Right renal pelvis (tissue), 4 donors: ENCODE data around the gene DNASE1L3. TPM values are rescaled to one million over a fixed set of nuclear protein-coding genes. Genes with fewer than 3 reads are reported as not detected.

Source experiments
- DNase-seq, 4 donors: peaks; one replicate each; pipeline ENCODE4 v3.0.0-alpha.2; 2013; ENCODE audit warnings: low read depth in 4 of 4, low spot score in 3 of 4, missing footprints in 1 of 4
- polyA plus RNA-seq, 4 donors: library from polyadenylated mRNA; unstranded; fragments of 120-200 nt; gene quantifications; one replicate each; pipeline ENCODE4 v1.2.1, GENCODE V29; 2013; ENCODE audit not compliant: insufficient read length in 4 of 4

The DNASE1L3 gene
- polyA plus RNA-seq, 4 donors: 3.7 to 13.1 (median 8.1) TPM

DNA sequence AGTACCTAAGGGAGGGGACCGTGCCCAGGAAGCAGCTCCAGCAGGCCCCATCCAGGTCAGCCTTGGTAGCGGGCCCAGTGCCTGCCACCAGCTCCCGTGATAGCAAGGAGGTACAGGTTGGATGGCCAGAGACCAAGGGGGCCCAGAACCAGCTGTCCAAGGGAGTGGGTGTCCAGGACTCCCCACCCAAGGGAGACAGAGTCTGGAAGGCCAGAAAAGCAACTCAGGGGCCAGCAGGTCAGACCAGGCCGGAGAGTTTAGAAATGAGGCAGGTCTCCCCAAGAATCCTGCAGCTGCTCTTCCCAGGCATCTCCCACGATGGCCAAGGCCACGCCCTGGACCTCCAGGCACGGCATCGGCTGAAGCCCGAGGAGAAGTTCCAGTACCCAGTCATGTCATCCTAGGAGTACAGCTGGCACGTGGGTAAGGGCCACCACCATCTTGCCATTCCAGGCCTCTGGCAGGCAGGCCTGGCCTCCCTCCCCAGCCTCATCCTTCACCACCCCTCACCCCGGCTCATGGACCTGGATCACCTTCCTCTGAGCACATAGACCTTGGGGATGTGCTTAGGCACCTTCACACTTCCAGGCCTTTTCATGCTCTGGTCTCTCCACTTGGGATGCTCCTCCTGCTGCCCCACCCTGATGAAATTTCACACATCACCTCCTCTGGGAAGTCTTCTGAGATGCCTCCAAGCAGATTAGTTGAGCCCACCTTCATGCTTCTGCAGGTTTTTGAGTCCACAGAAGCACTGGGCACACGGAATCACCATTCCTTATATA is 30.5 kb downstream of the DNASE1L3 start:
- no peak for DNase-seq

- DNase-seq: no peak
Observed at GRCh38 chr3:58179235-58180098, 31.3 kb downstream of the DNASE1L3 start.

- no peak for DNase-seq
Observed at GRCh38 chr3:58178528-58179234, 32.1 kb downstream of the DNASE1L3 start.

DNA sequence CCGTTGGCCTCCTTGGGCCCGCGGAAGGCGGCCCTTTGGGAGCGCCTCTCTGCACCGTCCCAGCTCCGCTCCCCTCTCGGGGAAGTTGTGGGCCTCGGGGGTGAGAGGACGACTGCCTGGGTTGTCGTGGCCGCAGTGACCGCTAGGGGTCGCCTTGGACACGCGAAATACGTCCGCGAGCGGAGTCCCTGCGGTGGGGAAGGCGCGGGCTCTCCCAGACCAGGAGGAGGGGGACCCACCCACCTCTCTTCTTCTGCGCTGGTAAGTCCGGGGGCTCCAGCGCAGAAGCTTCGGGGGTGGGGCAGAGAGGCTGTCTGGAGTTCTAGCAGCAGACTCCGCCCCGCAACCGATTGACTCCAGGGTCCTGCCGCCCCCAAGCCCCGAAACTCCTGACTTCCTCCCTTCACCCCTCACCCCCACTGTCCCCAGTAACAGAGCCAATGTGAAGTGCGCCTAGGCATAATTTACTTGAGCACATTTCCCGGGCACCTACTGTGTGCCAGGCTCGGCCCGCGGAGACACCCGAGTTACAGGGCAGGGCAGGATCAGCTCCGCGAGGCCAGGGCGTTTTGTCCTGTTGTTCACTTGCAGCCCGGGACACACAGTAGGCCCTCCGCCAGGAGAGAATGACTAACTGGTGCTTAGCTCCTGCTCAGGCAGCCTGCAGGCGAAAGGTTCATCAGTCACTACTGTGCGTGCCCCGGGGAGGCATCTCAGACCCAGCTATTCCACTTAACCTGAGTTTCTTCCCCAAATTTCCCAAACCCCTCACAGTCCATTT is 32.8 kb downstream of the DNASE1L3 start:
- peak in 2 of 4 donors; percentile 82 to 86 for DNase-seq

- DNase-seq: no peak
Observed at GRCh38 chr3:58176827-58177489, 33.8 kb downstream of the DNASE1L3 start.

DNA sequence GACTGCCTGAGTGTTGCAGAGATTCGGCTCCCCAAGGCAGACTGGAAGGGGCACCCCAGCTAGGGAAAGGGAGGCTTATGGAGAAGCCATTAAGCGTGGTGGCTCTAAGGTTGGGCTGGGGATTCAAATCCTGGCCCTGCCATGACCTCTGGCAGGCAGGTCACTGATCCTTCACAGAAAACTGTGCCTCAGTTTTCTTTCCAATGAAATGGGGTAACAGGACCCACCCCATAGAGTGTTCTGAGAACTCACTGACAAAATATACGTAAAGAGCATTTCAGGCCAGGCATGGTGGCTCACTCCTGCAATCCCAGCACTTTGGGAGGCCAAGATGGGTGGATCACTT is 34.6 kb downstream of the DNASE1L3 start:
- no peak for DNase-seq

DNA sequence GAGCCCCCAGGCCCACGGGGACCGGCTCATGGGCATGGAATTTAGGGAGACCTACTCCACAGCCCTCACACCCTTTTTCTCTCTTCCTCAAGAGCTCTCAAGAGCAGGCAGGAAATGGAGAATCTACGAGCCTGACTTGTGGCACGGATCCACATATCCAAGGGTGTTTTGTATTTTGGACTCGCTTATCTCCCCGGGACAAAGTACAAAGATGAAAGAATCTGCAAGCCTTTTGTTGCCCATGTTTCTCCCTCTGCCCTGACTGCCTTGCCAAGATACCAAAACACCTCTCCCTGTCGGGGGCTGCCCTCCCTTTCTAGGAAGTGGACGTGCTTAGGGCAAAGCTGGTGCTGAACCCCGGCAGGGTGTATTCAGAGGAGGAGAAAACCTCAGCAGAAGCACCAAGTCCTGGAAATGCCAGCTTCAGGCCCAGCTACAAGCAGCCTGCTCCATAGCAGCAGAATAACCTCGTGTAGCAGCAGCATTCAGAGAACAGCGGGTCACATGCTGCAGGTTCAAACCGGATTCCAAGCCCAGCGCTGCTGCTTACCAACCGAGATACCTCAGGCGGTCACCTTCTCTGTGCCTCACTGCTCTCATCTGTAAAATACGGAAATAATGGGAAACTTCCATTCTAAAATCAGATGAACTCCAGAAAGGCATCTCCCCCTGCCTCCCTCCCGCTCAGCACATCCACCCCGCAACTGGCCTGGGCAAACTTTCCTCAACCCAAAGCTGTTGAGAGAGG is 35.2 kb downstream of the DNASE1L3 start:
- no peak for DNase-seq

DNA sequence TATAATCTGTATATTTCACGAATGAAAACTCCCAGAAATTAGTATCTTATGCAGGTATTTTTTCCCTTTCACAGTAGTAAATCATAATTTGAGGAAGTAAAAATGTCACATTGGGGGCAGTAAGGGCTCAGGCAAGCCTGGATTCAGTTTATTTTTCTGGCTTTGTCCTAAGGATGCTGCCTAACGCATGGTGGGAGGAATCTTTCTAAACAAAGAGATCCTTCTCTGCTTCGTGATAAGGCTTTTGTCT is 35.7 kb downstream of the DNASE1L3 start:
- DNase-seq: no peak

- no peak for DNase-seq
Observed at GRCh38 chr3:58173669-58174398, 36.9 kb downstream of the DNASE1L3 start.

DNA sequence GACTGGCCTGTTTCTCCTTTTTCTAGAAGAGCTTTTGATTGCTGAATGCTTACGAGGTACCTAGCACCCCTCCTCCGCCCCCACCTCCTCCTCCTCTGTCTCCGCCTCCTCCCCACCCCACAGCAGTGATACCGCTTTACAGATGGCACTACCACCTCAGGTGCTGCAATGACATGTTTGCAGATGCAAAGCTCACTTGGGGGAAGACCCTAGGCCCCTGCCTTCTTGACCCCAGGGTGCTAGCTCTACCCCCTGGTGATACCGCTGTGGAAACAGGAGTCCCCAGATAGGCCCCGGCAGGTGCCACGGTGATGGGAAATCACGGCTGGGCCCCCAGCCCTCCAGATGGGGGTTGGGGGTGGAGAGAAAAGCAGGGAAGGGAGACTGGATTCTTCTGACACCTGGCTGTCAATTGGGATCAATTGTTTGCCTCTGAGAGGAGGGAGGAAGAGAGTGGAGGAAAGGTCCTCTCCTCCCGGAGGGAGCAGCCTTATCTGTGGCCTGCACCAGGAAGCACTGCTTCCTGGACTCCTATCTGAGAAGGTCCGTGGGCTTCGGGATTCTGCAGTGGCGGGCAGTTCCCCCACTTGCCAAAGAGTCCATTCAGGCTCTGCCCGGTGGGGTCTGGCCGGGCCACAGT is 37.6 kb downstream of the DNASE1L3 start:
- DNase-seq: no peak

GRCh38 chr3:58171126-58171525 is 39.6 kb downstream of the DNASE1L3 start:
- no peak for DNase-seq

DNA sequence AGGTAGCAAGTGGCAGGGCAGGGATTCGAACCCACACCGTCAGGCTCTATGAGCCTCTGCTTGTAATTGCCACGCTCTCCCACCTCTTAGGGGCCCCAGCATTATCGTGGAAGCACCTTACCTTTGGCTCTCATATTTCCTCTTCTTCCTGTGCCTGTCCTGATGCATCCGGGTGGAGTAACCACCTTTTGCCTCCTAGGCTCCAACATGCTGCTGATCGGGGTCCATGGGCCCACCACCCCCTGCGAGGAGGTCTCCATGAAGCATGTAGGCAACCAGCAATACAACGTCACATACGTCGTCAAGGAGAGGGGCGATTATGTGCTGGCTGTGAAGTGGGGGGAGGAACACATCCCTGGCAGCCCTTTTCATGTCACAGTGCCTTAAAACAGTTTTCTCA is 40.4 kb downstream of the DNASE1L3 start:
- no peak for DNase-seq

DNA sequence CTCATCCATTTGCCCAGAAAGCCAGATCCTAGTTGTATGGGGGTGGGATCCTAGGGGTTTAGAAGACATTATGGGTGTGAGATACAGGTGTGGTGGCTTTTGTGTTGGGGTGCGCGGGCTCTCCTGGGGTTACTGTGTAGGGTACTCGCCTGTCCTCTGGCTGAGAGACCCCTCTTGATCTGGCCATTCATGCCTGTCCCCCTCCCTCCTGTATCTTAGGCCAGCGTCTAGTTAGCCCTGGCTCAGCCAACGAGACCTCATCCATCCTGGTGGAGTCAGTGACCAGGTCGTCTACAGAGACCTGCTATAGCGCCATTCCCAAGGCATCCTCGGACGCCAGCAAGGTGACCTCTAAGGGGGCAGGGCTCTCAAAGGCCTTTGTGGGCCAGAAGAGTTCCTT is 41.4 kb downstream of the DNASE1L3 start:
- DNase-seq: no peak

GRCh38 chr3:58168498-58168897 is 42.3 kb downstream of the DNASE1L3 start:
- DNase-seq: no peak

GRCh38 chr3:58167431-58168351 is 43.1 kb downstream of the DNASE1L3 start:
- DNase-seq: peak in 1 of 4 donors; percentile 75

DNA sequence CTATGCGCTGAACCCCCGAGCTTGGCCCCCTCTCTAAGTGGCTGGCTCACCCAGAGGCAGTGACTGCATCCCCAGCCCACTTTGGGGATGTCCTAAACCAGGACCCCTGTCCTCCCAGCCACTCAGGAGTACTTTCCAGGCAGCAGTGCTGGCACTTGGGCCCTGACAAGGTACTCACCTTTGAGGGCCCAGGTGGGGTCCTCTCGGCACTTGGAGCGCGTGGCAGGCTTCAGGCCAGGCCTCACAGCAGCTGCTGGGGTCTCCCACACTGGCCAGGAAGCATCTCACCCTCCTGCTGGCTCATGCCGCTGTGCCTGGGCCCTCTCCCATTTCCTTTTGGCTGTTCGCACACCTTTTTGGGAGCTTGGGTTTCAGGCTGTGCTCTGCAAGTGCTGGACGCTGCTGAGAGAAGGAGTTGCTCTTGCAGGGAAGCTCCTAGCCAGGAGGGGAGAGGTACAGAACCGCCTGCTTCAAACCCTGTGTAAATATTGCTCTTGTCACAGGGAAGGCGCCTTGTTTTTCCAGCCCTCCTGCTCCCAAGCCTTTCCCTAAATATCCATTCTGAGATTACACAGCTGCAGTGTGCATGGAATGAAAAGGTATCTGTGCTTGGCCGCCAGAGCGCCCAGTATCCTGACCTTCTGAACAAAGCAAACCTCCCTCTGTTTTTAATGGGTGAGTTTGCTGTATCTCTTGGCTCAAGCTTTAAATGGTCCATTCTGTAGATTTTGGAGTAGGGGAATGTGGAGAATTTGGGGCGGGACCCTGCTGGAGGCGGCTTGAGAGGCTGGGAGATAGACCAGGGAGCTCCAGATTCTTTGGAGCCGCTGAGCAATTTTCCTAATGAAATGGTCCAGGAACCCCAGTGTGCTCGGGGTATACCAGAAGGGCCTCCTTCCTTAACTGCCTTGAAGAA is 45.6 kb downstream of the DNASE1L3 start:
- DNase-seq: no peak
